Activated T-helper 1 cell treated with anti-CD3 and anti-CD28 coated beads, Interleukin-12 subunit alpha, Interleukin-12 subunit beta, Interleukin-2, Interleukin-4 antibody, amounts not matched to agents 30 ng/mL and 10 ng/mL and 1 ng/mL, durations not matched to agents 14 hours and 24 hours and 36 hours (primary cell): ENCODE measurements around the gene PLEKHG5. TPM values are rescaled to one million over a fixed set of nuclear protein-coding genes. Genes with fewer than 3 reads are reported as not detected.
A peak's percentile ranks its signal among the peaks of the same experiment; 100 is the strongest.
"Not testable (repeated sequence)": the region's sequence is repeated elsewhere in the genome, so short reads cannot be mapped to it uniquely, and the experiment has no call there.

ENCODE experiments used
- DNase-seq: peaks from one replicate; pipeline ENCODE4 v3.0.0; 2021; ENCODE audit warnings: low spot score
- H3K27ac Mint-ChIP-seq: one replicate; pipeline ENCODE4 v1.8.0; 2021; ENCODE audit warnings: mild to moderate bottlenecking, mixed read lengths
- H3K27me3 Mint-ChIP-seq: one replicate; pipeline ENCODE4 v1.8.0; 2022; ENCODE audit warnings: mild to moderate bottlenecking, moderate library complexity, mixed read lengths; ENCODE audit not compliant: insufficient read depth
- H3K36me3 Mint-ChIP-seq: one replicate; pipeline ENCODE4 v1.8.0; 2021; ENCODE audit warnings: low read depth, mixed read lengths
- H3K4me1 Mint-ChIP-seq: one replicate; pipeline ENCODE4 v1.8.0; 2021; ENCODE audit warnings: low read depth, mixed read lengths
- H3K4me3 Mint-ChIP-seq: one replicate; pipeline ENCODE4 v1.8.0; 2021; ENCODE audit warnings: mild to moderate bottlenecking, moderate library complexity, mixed read lengths
- H3K9me3 Mint-ChIP-seq: one replicate; pipeline ENCODE4 v1.8.0; 2021; ENCODE audit warnings: mixed read lengths
- intact Hi-C: fragments of 100-400 bp; cut with micrococcal nuclease; formaldehyde crosslinking; loops from one replicate; pipeline ENCODE4 v1.15.1; 2024
- total RNA-seq: library from RNA; stranded (reverse); gene quantifications from 2 replicates; pipeline ENCODE4 v1.2.3, GENCODE V29; 2022

Gene PLEKHG5
- total RNA-seq, 1 donor from 2014 or later, result 1.8 TPM

DNA sequence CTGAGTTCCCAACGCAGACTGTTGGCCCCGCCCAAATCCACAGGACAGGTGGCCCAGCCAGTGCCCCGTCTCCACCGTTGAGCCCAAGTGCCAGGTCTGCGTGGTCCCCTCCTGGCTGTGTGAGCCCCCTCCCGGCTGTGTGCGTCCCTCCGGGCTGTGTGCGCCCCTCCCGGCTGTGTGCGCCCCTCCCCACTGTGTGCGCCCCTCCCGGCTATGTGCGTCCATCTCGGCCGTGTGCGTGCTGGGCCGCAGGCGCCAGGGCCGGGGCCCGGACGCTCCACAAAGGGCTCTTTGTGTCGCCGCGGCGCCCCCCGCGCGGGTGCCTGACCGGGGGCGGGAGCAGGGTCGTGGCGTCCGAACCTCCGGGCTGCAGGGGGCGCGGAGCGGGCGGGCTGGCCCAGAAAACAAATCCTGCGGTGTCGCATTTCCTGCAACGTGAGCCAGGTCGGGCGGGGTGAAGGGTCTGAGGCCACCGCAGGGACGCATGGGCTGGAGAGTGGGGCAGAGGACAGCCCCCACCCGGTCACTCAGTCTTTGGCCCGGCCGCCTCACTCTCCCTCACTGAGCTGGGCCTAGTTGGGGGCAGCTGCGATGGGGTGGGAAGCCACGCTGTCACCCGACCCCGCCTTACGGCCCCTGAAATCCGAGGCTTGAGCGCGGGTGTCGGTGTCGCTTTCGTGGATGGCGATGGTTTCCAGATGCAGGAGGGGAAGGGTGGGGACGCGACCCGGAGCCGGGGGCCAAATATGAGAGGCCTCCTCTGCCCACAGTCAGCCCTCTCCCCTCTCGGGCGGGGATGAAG, 44.2 kb downstream of the PLEKHG5 start:
- DNase-seq, result no peak
- Mint-ChIP-seq H3K27me3 (peaks cover 51% of the 10 kb centered on the region), H3K4me1 (peaks cover 15% of the 10 kb centered on the region), H3K9me3 (no peaks in the 10 kb centered on the region), H3K36me3 (no peaks in the 10 kb centered on the region), H3K27ac (no peak overlapping the region), H3K4me3 (no peak overlapping the region)
- intact Hi-C loops, result no loop called here

DNA sequence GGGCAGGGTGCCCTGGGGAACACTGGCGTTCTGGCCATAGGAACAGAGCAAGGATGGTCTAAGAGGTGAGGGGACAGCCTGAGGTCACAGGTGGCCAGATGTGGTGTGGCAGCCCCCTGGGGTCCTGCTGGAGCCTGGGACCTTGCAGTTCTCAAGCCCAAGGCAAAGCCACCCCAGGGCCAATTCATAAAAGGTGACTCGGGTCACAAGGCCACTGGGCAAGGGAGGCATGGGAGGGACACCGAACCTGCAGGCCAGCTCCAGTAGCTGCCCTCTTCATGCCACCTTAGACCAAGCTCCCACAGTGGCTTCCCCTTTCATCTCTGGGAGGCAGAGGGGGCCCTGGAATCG, 44.8 kb downstream of the PLEKHG5 start:
- Mint-ChIP-seq H3K27ac (no peak overlapping the region), H3K27me3 (peaks cover 56% of the 10 kb centered on the region), H3K9me3 (no peaks in the 10 kb centered on the region), H3K4me3 (no peak overlapping the region), H3K36me3 (no peaks in the 10 kb centered on the region), H3K4me1 (peaks cover 15% of the 10 kb centered on the region)
- no peak for DNase-seq
- intact Hi-C loops, result no loop called here

DNA sequence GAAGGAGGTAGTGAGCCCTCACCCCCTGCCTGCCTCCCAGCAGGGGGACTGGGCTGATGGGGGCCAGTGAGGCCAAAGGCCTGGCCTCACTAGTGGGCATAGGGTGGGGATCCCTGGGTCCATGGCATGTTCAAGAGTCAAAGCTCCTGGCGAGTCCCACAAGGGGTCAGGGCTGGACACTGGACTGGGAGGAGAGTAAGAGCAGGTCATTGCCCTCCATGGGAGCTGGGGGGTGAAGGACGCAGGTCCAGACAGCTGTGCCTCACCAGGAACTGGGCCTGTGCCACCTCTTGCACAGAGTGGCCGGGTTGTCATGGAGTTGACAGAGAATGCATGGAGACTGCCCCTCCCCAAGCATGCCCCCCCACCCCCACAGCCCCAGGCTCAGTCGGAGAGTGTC, 45.5 kb downstream of the PLEKHG5 start:
- DNase-seq, H3K27ac Mint-ChIP-seq, H3K4me3 Mint-ChIP-seq, H3K9me3 Mint-ChIP-seq, H3K36me3 Mint-ChIP-seq: not testable (repeated sequence)
- Mint-ChIP-seq H3K27me3 (peaks cover 57% of the 10 kb centered on the region), H3K4me1 (peaks cover 15% of the 10 kb centered on the region)
- intact Hi-C loops, result loop anchor here (2.0 kb wide), 1 partner anchor 29 kb away; no protein-coding TSS in a partner anchor

DNA sequence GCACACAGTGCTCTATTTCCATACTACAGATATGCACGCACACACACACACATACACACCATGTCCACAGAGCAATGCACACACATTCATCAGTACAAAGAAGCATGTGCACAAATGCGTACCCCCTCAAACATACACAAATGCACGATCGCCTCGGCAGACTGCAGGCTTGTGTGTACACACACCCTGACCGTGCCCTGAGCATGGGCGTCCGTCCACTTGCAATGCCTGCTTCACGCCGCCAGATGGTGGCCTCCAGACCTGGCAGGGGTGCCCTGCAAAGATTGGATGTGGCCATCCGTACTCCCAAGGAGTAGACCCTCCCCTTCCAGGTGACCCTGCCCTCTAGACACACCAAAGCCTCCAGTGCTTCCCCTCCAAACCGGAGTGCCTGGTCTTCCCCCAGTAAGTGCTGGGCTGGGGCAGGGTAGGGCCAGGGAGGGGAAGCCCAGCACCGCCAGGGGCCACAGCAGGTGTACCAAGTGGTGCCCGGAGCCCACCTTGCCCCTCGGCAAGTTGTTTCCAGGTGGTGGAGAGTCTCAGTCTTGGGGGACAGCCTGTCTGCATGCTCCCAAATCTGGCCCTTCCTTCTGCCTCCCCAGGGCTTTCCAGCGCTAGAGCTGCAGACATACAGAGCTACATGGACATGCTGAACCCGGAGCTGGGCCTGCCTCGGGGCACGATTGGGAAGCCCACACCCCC, 46.3 kb downstream of the PLEKHG5 start:
- peaks cover 50% of the 10 kb centered on the region for H3K27me3 Mint-ChIP-seq
- H3K4me3 Mint-ChIP-seq, result no peak overlapping the region
- intact Hi-C loops, result loop anchor here (2.0 kb wide), 1 partner anchor 30 kb away; no protein-coding TSS in a partner anchor
- peaks cover 15% of the 10 kb centered on the region for H3K4me1 Mint-ChIP-seq
- no peak overlapping the region for H3K27ac Mint-ChIP-seq
- H3K36me3 Mint-ChIP-seq, result no peaks in the 10 kb centered on the region
- H3K9me3 Mint-ChIP-seq, result no peaks in the 10 kb centered on the region
- DNase-seq, result no peak

DNA sequence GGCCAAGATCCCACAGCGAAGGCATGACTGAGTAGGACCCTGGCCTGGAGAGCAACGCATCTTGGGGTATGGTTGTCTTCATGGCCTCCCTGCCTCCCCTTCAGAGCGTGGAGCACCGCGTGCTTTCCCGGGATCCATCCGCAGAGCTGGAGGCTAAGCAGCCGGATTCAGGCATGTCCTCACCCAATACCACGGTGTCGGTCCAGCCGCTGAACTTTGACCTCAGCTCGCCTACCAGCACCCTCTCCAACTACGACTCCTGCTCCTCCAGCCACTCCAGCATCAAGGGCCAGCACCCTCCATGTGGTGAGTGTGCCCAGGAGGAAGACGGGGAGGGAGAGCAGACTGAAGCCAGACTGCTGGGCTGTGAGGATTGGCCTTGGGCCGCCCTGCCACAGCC, 47.1 kb downstream of the PLEKHG5 start:
- intact Hi-C loops, result loop anchor here (2.0 kb wide), 1 partner anchor 30 kb away; no protein-coding TSS in a partner anchor
- Mint-ChIP-seq H3K27me3 (peaks cover 50% of the 10 kb centered on the region), H3K27ac (no peak overlapping the region), H3K36me3 (no peaks in the 10 kb centered on the region), H3K4me3 (no peak overlapping the region), H3K4me1 (peaks cover 10% of the 10 kb centered on the region), H3K9me3 (no peaks in the 10 kb centered on the region)
- no peak for DNase-seq

DNA sequence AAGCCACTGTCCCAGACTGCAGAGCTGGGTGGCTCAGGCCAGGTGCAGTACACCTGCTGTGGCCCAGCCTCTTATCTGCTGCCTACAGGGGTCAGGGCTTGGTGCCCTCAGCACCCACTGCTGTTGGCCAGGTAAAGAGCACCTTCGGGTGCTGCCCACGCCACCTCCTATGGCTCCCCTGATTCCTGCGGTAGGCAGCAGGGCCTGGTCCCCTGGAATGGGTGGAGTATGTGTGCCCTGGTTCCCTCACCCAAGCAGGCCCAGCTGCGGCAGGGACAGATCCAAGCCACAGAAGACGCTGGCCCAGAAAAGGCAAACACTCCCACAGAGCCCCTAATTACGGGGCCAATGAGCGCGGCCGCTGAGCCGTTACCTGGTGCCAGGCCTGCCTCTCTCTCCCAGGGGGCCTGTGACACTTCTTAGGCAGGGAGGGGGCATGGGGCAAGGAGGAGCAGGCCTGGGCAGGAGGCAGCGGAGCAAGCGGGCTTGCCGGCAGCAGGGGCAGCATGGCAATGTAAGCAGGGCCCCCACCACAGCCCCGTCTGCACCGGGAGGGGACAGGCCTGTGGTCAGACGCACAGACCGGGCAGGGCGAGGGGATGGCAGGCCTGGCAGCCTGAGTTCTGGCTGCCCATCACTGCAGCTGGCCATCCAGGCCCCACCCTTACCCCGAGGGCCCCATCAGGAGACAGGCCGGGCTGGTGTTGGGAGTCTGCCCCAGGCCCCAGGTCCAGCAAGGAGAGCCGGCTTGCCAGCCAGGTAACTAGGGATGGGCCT, 47.9 kb downstream of the PLEKHG5 start:
- H3K4me1 Mint-ChIP-seq, result peaks cover 6% of the 10 kb centered on the region
- H3K27me3 Mint-ChIP-seq, result peaks cover 50% of the 10 kb centered on the region
- no peaks in the 10 kb centered on the region for H3K36me3 Mint-ChIP-seq
- no peak for DNase-seq
- no peak overlapping the region for H3K27ac Mint-ChIP-seq
- intact Hi-C loops, result loop anchor here (2.0 kb wide), 1 partner anchor 31 kb away; no protein-coding TSS in a partner anchor
- no peaks in the 10 kb centered on the region for H3K9me3 Mint-ChIP-seq
- no peak overlapping the region for H3K4me3 Mint-ChIP-seq

DNA sequence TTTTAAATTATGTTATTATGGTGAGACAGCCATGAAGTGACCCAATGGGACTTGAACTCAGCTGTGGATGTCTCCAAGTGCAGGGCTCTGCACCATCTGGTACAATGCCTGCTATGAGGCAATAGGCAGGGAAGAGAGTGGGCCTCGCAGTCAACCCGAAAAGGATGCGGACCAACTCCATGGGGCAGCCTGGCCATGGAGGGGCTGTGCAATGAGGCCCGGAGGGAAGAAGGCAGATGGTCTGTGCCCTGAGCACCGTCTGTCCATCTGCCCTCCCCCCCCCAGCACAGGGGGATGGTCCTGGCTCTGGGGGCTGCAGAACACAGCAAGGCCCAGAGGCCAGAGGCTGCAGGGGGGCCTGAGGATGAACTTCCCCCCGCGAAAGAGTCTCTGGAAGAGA, 49.9 kb downstream of the PLEKHG5 start:
- no peak for DNase-seq
- Mint-ChIP-seq H3K4me1 (peaks cover 11% of the 10 kb centered on the region), H3K9me3 (no peaks in the 10 kb centered on the region), H3K27me3 (peaks cover 48% of the 10 kb centered on the region), H3K36me3 (no peaks in the 10 kb centered on the region), H3K4me3 (no peak overlapping the region), H3K27ac (no peak overlapping the region)
- intact Hi-C loops, result no loop called here

DNA sequence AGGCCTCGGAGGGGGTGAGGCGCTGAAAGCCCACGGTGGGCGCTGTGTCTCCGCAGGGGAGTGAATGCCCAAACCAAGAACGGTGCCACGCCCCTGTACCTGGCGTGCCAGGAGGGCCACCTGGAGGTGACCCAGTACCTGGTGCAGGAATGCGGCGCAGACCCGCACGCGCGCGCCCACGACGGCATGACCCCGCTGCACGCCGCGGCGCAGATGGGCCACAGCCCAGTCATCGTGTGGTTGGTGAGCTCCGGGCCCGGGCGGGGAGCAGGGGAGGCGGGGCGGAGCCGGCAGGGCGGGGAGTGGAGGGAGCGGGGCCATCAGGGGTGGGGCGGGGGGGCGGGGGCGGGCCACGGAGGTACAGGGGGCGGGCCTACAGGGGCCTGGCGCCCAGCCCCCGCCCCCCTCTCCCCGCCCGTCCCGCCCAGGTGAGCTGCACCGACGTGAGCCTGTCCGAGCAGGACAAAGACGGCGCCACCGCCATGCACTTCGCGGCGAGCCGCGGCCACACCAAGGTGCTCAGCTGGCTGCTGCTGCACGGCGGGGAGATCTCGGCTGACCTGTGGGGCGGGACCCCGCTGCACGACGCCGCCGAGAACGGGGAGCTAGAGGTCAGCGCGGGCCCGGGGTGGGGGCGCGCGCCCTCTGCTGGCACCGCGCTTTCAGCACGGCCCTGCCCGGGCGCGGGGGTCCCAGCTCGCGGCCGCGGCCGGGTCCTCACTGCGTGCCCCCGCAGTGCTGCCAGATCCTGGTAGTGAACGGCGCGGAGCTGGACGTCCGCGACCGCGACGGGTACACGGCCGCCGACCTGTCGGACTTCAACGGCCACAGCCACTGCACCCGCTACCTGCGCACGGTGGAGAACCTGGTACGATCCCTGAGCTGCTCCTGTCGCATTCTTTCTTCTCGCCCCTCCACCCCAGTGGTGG, 51.0 kb downstream of the PLEKHG5 start:
- intact Hi-C loops, result no loop called here
- peak; percentile 70 for DNase-seq
- no peaks in the 10 kb centered on the region for H3K36me3 Mint-ChIP-seq
- H3K27ac Mint-ChIP-seq, result no peak overlapping the region
- H3K27me3 Mint-ChIP-seq, result peaks cover 46% of the 10 kb centered on the region
- peaks cover 11% of the 10 kb centered on the region for H3K4me1 Mint-ChIP-seq
- no peaks in the 10 kb centered on the region for H3K9me3 Mint-ChIP-seq
- H3K4me3 Mint-ChIP-seq, result no peak overlapping the region

DNA sequence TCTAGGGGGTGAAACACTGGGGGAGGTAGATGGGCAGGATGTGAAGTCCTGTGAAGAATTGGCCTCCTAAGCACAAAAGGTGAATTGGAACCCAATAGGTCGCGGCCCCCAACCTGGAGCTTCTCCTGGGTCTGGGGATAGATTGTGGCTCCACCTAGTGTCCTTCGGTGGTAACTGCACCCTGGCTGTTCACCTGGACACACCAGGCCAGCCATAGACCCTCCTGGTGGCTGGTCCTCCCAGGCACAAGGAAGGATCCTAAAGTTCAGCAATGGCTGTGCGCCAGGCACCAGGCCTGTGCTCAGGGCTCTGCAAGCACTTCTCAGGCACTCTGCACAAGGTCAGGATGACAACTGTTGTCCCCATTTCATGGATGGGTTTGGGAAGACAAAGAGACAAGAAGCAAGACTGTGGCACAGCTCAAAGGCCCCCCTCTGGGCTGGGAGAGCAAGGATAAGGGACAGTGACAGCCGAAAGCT, 53.4 kb downstream of the PLEKHG5 start:
- Mint-ChIP-seq H3K36me3 (no peaks in the 10 kb centered on the region), H3K9me3 (no peaks in the 10 kb centered on the region), H3K4me1 (peaks cover 5% of the 10 kb centered on the region), H3K27ac (no peak overlapping the region), H3K4me3 (no peak overlapping the region), H3K27me3 (peaks cover 46% of the 10 kb centered on the region)
- DNase-seq, result peak; percentile 61
- intact Hi-C loops, result loop anchor here (1.0 kb wide), 3 partner anchors 15 to 192 kb away; no protein-coding TSS in a partner anchor

DNA sequence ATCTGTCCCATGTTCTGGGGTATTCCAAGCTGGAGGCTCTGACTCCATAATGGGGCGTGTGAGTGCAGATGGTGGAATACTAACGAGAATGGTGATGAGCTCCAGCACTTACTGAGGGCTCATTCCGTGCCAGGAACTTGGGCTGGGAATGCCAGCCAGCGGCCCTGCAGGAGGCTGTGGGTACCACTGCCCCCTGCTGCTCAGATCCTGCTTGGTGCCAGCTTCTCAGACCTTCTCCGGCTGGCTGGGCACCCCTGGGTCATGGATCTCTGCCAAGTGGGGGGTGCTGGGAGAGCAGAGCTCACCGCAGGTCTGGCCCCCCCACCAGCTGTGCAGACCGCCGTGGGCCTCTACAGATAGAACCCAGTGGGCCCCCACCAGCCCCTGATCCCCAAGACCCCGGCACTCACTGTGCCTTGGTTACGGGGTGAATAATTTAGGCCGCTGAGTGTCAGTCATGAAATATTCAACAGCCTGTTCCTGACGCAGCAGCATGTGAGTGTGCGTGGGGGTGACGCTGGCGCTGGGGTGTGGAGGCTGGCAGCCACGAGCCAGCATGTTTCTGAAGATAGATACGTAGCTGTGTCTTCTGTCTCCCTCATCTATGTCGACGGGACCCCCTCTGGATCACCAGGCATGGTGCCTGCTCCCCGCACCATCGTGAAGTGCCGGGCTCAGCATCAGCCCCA, 54.3 kb downstream of the PLEKHG5 start:
- H3K4me3 Mint-ChIP-seq, result not testable (repeated sequence)

DNA sequence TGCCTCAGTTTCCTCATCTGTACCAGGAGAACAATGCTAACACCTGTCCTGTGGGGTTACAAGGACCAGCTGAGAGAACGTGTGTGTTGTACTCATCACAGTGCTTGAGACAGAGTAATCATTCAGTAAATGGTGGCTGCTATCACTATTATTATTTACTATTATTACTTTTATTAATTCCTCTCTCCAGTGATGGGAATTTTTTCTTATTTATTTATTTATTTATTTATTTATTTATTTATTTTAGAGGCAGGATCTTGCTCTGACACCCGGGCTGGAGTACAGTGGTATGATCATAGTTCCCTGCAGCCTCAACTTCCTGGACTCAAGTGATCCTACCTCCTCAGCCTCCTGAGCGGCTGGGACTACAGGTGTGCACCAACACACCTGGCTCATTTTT, 55.2 kb downstream of the PLEKHG5 start:
- H3K4me1 Mint-ChIP-seq, intact Hi-C loops, H3K36me3 Mint-ChIP-seq, H3K4me3 Mint-ChIP-seq, H3K9me3 Mint-ChIP-seq, DNase-seq, H3K27ac Mint-ChIP-seq: not testable (repeated sequence)
- peaks cover 34% of the 10 kb centered on the region for H3K27me3 Mint-ChIP-seq

More for the DNA sequence above, 54.3 kb downstream of the PLEKHG5 start:
- H3K27ac Mint-ChIP-seq, H3K9me3 Mint-ChIP-seq, H3K36me3 Mint-ChIP-seq, H3K4me1 Mint-ChIP-seq, intact Hi-C loops, DNase-seq: not testable (repeated sequence)
- peaks cover 41% of the 10 kb centered on the region for H3K27me3 Mint-ChIP-seq
